ENCODE results near the gene POLR2H.

POLR2H gene

GRCh38 chr3:184333700-184334099, 27.8 kb upstream of the POLR2H start:
- CTCF ChIA-PET = no interaction called here
- H3K4me3 ChIP-seq (ENCODE audit: low read depth, low read length) = no peak overlapping the region
- no peak for DNase-seq (ENCODE audit: low read depth, low spot score)
- no peak for TF ChIP-seq CTCF (IDR thresholded peaks at IDR 0.05; ENCODE audit: insufficient read depth, low read length, missing control alignments)
- POLR2A ChIA-PET = interaction anchor here (1.0 kb wide), 1 partner anchor 14 kb away, joined by 3 read pairs; no protein-coding TSS in a partner anchor

GRCh38 chr3:184334470-184335158, 26.9 kb upstream of the POLR2H start:
- ChIA-PET POLR2A (no interaction called here), CTCF (interaction anchor here (1.0 kb wide), 1 partner anchor 11 kb away, joined by 3 read pairs; no protein-coding TSS in a partner anchor)
- no peak for DNase-seq (ENCODE audit: low read depth, low spot score)
- TF ChIP-seq CTCF (IDR thresholded peaks at IDR 0.05; ENCODE audit: insufficient read depth, low read length, missing control alignments) = no peak
- no peak overlapping the region for H3K4me3 ChIP-seq (ENCODE audit: low read depth, low read length)

GRCh38 chr3:184335291-184335660, 26.2 kb upstream of the POLR2H start:
- no peak for TF ChIP-seq CTCF (IDR thresholded peaks at IDR 0.05; ENCODE audit: insufficient read depth, low read length, missing control alignments)
- 0 out of 2 replicates have a peak overlapping the region, but pooled peaks have one; percentile 72 for H3K4me3 ChIP-seq (ENCODE audit: low read depth, low read length)
- ChIA-PET POLR2A (interaction anchor here (1.4 kb wide), 1 partner anchor 11 kb away, joined by 3 read pairs; no protein-coding TSS in a partner anchor), CTCF (interaction anchor here (1.0 kb wide), 2 partner anchors 10 to 208 kb away, joined by 3 read pairs; no protein-coding TSS in a partner anchor)
- no peak for DNase-seq (ENCODE audit: low read depth, low spot score)

- peak overlapping the region; percentile 72 for H3K4me3 ChIP-seq (ENCODE audit: low read depth, low read length)
- CTCF ChIA-PET = interaction anchor here (1.0 kb wide), 2 partner anchors 10 to 208 kb away, joined by 3 read pairs; no protein-coding TSS in a partner anchor
- TF ChIP-seq CTCF (IDR thresholded peaks at IDR 0.05; ENCODE audit: insufficient read depth, low read length, missing control alignments) = no peak
- no peak for DNase-seq (ENCODE audit: low read depth, low spot score)
- POLR2A ChIA-PET = interaction anchor here (1.4 to 1.5 kb wide), 2 partner anchors 12 to 15 kb away, joined by 3 to 5 read pairs; no protein-coding TSS in a partner anchor
Measured at GRCh38 chr3:184335661-184336546, 25.6 kb upstream of the POLR2H start.

GRCh38 chr3:184336547-184337398, 24.7 kb upstream of the POLR2H start:
- H3K4me3 ChIP-seq (ENCODE audit: low read depth, low read length) = peak overlapping the region; percentile 72
- CTCF ChIA-PET = interaction anchor here (0.6 to 4.2 kb wide), 8 partner anchors 9 to 432 kb away, joined by 3 to 32 read pairs (median 5); partner anchors contain the start of genes CLCN2, EEF1AKMT4 and POLR2H
- no peak for TF ChIP-seq CTCF (IDR thresholded peaks at IDR 0.05; ENCODE audit: insufficient read depth, low read length, missing control alignments)
- no peak for DNase-seq (ENCODE audit: low read depth, low spot score)
- POLR2A ChIA-PET = interaction anchor here (0.6 to 1.5 kb wide), 6 partner anchors 10 to 37 kb away, joined by 3 to 5 read pairs (median 4); no protein-coding TSS in a partner anchor
